HT1080 (cell line): Measurements from ENCODE around the gene DNAH6. TPM values are rescaled to one million over a fixed set of nuclear protein-coding genes. Genes with fewer than 3 reads are reported as not detected.
A peak's percentile ranks its signal among the peaks of the same experiment; 100 is the strongest.

Experiments used
- DNase-seq: peaks from one replicate; pipeline ENCODE4 v3.0.0-alpha.2; 2015; ENCODE audit warnings: low read depth
- total RNA-seq: library from RNA; depleted of rRNA; stranded (reverse); fragments of >200 nt; shearing (Covaris generic); gene quantifications from 2 replicates; pipeline ENCODE4 v1.2.3, GENCODE V29; 2014

DNAH6 gene
- total RNA-seq, 1 experiment from 2014 or later = 0.16 TPM

GRCh38 chr2:84796798-84797197, 280.5 kb downstream of the DNAH6 start:
- no peak for DNase-seq

GRCh38 chr2:84797271-84797670, 281.0 kb downstream of the DNAH6 start:
- DNase-seq = no peak

DNA sequence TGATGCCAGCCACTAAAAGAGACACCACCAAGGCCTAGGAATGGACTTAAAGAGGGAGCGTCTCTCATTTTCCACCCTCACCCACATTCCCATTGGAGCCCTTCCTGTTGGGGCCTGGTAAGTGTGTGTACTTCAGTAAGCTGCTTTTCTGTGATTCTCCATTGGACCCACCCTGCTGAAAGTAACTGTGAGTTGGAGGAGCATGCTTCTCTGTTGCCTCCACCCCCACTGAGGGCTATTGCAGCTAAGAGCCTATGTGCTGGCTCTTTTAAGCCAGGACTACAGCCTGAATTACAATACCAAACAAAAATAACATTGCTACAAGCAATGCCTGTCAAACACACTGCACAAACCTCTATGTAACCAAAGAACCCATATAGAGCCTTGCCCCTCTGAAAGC, 283.5 kb downstream of the DNAH6 start:
- DNase-seq = no peak

DNA sequence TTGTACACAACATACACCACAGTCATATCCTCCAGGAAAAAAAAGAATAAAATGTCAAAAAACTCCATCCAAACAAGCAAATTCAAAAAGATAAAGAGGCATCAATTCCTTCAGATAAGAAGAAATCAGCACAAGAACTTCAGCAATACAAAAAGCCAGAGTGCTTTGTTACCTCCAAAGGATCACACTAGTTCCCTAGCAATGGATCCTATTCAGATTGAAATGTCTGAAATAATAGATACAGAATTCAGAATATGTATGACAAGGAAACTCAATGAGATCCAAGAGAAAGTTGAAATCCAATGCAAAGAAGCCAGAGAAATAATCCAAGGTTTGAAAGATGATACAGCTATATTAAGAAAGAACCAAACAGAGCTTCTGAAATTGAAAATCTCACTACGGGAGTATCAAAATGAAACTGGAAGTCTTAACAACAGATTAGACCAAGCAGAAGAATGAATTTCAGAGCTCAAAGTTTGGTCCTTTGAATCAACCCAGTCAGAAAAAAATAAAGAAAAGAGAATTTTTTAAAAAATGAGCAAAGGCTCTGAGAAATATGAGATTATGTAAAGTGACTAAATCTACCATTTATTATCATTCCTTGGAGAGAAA, 284.0 kb downstream of the DNAH6 start:
- no peak for DNase-seq

DNA sequence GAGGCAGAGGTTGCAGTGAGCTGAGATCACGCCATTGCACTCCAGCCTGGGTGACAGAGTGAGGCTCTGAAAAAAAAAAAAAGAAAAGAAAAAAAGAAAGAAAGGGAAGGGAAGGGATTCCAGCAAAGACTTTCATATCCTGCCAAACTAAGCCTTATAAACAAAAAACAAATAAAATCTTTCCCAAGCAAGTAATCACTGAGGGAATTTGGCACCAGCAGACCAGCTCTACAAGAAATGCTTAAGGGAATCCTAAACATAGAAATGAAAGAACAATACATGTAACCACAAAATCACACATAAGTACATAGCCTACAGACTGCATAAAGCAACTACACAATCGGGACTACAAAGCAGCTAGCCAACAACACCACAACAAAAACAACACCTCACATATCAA, 285.5 kb downstream of the DNAH6 start:
- DNase-seq = no peak

- no peak for DNase-seq
Measured at GRCh38 chr2:84805250-84805958, 289.1 kb downstream of the DNAH6 start.

DNA sequence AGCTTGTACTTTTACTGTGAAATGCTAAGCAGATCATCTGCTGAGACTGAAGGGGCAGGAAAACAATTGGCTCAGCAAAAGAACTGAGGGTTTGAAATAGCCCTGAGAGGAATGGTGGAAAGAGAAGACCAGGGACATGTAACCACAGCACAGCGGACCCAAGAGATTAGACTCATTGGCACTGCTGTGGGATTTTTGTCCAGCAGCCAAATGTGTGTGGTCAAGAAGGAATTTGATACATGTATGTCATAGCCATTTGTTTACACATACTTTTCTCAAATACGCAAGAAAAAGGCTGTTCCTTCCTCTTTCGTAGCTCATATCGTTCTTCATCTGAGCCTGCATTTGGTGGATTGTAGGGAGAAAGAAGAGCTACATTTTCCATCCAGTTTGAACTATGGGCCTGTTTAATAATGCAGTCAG, 290.8 kb downstream of the DNAH6 start:
- DNase-seq = peak; percentile 95

DNA sequence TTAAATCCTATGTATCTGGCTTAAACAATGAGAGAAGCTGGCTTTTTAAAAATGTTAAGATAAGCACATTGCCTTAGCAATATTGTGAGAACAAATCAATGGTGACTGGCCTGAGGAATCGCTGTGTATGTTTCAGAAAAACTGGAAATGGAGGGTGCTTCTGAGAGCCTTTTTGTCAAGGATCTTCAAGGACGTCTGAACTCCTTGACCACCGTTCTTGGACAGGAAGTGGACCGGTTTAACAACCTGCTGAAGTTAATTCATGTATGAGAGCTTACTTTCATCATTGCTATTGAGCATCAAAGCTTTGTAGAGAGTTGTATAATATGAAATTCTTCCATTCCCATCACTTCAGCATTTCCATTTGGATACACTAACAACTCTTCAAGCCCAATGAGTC, 292.0 kb downstream of the DNAH6 start:
- no peak for DNase-seq

DNA sequence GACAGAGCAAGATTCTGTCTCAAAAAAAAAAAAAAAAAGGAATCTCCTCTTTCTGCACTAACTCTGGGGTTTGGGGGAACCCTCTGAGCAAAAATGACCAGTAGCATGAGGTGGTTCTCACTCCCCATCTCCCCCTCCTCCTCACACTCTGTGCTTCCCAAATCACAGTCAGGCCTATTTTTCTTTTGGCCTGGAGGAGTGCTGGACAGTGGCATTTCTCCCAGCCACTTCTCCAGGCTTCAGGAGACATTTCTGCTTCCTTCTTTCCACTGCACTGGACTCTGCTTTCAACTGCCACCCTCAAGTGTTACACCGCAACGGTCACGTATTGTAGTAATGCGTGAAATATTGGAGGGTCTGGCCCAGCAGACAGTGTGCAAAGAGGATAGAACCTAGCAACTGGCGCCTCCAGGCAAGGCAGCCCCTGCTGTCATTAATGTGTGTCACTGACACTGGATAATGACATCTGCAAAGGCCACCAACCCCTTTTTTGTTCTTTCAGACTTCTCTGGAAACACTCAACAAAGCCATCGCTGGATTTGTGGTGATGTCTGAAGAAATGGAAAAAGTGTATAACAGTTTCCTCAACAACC, 295.6 kb downstream of the DNAH6 start:
- DNase-seq = no peak

GRCh38 chr2:84815146-84815545, 298.8 kb downstream of the DNAH6 start:
- DNase-seq = peak; percentile 68

GRCh38 chr2:84816426-84817026, 300.2 kb downstream of the DNAH6 start:
- no peak for DNase-seq

DNA sequence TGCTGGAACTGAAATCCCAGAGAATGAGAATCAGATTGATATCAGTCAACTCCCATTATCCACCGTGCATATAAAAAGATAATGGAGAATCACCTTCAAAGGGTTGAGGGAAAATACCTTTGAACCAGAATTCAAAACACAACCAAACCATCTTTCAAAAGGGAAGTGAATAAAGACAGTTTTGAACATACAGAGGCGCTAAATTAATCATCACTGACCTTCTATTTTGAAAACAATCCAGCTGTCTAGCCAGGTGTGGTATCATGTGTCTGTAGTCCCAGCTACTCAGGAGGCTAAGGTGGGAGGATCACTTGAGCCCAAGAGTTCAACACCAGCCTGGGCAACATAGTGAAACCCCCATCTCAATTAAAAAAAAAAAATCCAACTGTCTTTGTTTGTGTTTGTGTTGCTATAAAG, 300.9 kb downstream of the DNAH6 start:
- DNase-seq = no peak

GRCh38 chr2:84821806-84822205, 305.5 kb downstream of the DNAH6 start:
- no peak for DNase-seq

- DNase-seq = no peak
Measured at GRCh38 chr2:84823229-84823628, 306.9 kb downstream of the DNAH6 start.

DNA sequence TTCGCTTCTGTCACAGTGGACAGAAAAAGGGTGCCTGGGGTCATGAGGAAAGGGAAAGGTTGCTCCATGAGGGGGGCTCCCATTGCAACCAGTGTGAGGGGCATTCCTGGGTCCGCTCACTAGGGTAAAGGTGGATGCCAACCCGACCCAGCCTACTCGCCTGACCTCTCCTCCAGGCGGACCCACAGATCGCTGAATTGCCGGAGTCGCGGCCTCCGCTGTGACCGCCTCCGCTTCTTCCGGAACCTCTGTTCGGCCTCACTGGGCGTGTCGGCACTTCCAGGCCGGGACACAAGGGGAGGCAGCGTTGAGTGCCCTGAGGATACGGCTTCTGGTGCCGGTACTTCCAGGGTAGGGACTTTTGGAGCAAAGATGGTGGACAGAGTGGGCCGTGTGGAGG, 307.5 kb downstream of the DNAH6 start:
- DNase-seq = no peak

GRCh38 chr2:84827978-84828575, 311.8 kb downstream of the DNAH6 start:
- no peak for DNase-seq

DNA sequence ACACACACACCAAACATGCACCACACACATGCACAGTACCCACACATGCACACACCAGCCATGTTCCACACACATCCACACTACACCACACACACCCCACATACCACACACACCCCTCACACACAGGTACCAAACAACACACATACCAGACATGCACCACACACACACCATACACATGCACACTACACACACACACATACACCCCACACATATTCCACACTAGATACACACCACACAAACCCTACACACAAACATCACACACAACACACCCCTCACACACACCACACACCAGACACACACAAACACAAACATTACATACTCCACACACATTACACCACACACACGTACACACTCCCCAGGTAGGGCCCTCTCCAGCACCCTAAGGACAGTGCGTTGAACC, 313.4 kb downstream of the DNAH6 start:
- no peak for DNase-seq

GRCh38 chr2:84830095-84830494, 313.8 kb downstream of the DNAH6 start:
- peak; percentile 69 for DNase-seq

- no peak for DNase-seq
Measured at GRCh38 chr2:84830758-84831500, 314.6 kb downstream of the DNAH6 start.

- DNase-seq = no peak
Measured at GRCh38 chr2:84832772-84833461, 316.6 kb downstream of the DNAH6 start.
